Endothelial cell (in vitro differentiated cells): Measurements from ENCODE around the gene ITFG2. TPM values are rescaled to one million over a fixed set of nuclear protein-coding genes. Genes with fewer than 3 reads are reported as not detected.

Experiments used
- DNase-seq: peaks from one replicate; pipeline ENCODE4 v3.0.0; 2021; ENCODE audit warnings: low spot score
- H3K27ac Mint-ChIP-seq: one replicate; pipeline ENCODE4 v1.8.0; 2021; ENCODE audit warnings: mixed read lengths, inconsistent platforms; ENCODE audit not compliant: unreplicated experiment
- H3K27me3 Mint-ChIP-seq: one replicate; pipeline ENCODE4 v1.8.0; 2021; ENCODE audit warnings: mild to moderate bottlenecking, moderate library complexity, mixed read lengths, inconsistent platforms; ENCODE audit not compliant: unreplicated experiment
- H3K36me3 Mint-ChIP-seq: one replicate; pipeline ENCODE4 v1.8.0; 2021; ENCODE audit warnings: mild to moderate bottlenecking, low read depth, mixed read lengths, inconsistent platforms; ENCODE audit not compliant: unreplicated experiment
- H3K4me1 Mint-ChIP-seq: one replicate; pipeline ENCODE4 v1.8.0; 2021; ENCODE audit warnings: mild to moderate bottlenecking, mixed read lengths, inconsistent platforms; ENCODE audit not compliant: unreplicated experiment
- H3K4me3 Mint-ChIP-seq: one replicate; pipeline ENCODE4 v1.8.0; 2021; ENCODE audit warnings: mild to moderate bottlenecking, mixed read lengths, inconsistent platforms; ENCODE audit not compliant: unreplicated experiment
- H3K9me3 Mint-ChIP-seq: one replicate; pipeline ENCODE4 v1.8.0; 2021; ENCODE audit warnings: mixed read lengths, inconsistent platforms; ENCODE audit not compliant: unreplicated experiment
- CTCF ChIP-seq: fragments of 200-600 bp; sonication (generic); IDR thresholded peaks from one replicate; pipeline ENCODE4 v1.5.0; 2021; ENCODE audit warnings: antibody characterized with exemption; ENCODE audit not compliant: unreplicated experiment
- total RNA-seq: library from RNA; stranded (reverse); fragmentation: NEBNext Ultra II Directional; extraction: Animal tissue kit (Norgen Biotek cat#: 25700); gene quantifications from one replicate; pipeline ENCODE4 v1.2.1, GENCODE V29; 2021; ENCODE audit not compliant: unreplicated experiment

ITFG2 gene
- total RNA-seq, 1 donor from 2014 or later = 16.3 TPM

DNA sequence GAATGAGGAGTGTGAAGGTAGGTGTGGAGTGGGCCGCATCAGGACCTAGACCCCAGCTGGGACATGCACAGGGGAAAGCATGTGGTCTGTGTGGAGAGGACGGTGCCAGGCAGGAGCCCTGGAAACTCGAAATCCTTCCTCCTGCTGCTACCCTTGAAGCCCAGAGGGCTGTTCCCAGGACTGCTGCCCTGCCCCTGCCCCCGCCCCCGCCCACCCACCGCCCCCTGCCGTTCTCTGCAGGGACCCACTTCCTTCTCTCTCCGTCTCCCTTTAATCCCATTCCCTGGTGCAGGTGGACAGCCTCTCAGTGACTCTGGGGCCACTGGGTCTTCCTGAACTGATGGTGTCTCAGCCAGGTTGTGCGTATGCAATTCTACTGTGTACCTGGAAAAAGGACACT is 8.0 kb downstream of the ITFG2 start:
- peaks cover 43% of the 10 kb centered on the region for H3K36me3 Mint-ChIP-seq
- no peak overlapping the region for H3K27ac Mint-ChIP-seq
- TF ChIP-seq CTCF = no peak
- no peak for DNase-seq
- H3K9me3 Mint-ChIP-seq = no peaks in the 10 kb centered on the region
- no peaks in the 10 kb centered on the region for H3K4me1 Mint-ChIP-seq
- no peak overlapping the region for H3K4me3 Mint-ChIP-seq
- peaks cover 6% of the 10 kb centered on the region for H3K27me3 Mint-ChIP-seq

DNA sequence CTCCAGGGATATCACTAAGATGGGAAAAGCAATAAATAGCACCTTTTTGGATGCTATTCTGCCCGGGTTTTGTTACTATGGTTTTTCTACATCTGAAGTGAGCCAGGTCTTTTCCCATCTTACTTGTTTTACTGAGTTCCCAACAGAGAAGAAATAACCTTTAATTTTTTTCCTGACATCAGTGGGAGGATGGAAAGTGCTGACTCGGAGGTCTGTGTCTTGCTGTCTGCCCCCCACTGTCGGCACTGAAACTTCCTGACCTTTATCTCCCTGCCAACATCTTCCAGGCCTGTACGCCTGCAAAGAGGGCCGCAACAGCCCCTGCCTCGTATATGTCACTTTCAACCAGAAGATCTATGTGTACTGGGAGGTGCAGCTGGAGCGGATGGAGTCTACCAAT is 11.0 kb downstream of the ITFG2 start:
- TF ChIP-seq CTCF = no peak
- Mint-ChIP-seq H3K4me3 (no peak overlapping the region), H3K9me3 (no peaks in the 10 kb centered on the region), H3K27ac (no peak overlapping the region), H3K36me3 (peaks cover 44% of the 10 kb centered on the region), H3K27me3 (peaks cover 3% of the 10 kb centered on the region), H3K4me1 (no peaks in the 10 kb centered on the region)
- no peak for DNase-seq

- TF ChIP-seq CTCF = no peak
- H3K27me3 Mint-ChIP-seq = peaks cover 3% of the 10 kb centered on the region
- H3K36me3 Mint-ChIP-seq = peaks cover 42% of the 10 kb centered on the region
- H3K4me1 Mint-ChIP-seq = no peaks in the 10 kb centered on the region
- H3K9me3 Mint-ChIP-seq = no peaks in the 10 kb centered on the region
- no peak overlapping the region for H3K27ac Mint-ChIP-seq
- no peak overlapping the region for H3K4me3 Mint-ChIP-seq
- DNase-seq = no peak
Measured at GRCh38 chr12:2824541-2824940, 12.1 kb downstream of the ITFG2 start.

- H3K4me1 Mint-ChIP-seq = no peaks in the 10 kb centered on the region
- DNase-seq = no peak
- peaks cover 40% of the 10 kb centered on the region for H3K36me3 Mint-ChIP-seq
- H3K9me3 Mint-ChIP-seq = no peaks in the 10 kb centered on the region
- no peak overlapping the region for H3K4me3 Mint-ChIP-seq
- peaks cover 3% of the 10 kb centered on the region for H3K27me3 Mint-ChIP-seq
- H3K27ac Mint-ChIP-seq = no peak overlapping the region
- TF ChIP-seq CTCF = no peak
Measured at GRCh38 chr12:2825132-2825531, 12.7 kb downstream of the ITFG2 start.

- Mint-ChIP-seq H3K36me3 (peaks cover 41% of the 10 kb centered on the region), H3K4me1 (no peaks in the 10 kb centered on the region), H3K9me3 (no peaks in the 10 kb centered on the region), H3K27ac (no peak overlapping the region), H3K4me3 (no peak overlapping the region), H3K27me3 (peaks cover 3% of the 10 kb centered on the region)
- no peak for TF ChIP-seq CTCF
- DNase-seq = no peak
Measured at GRCh38 chr12:2826036-2826435, 13.6 kb downstream of the ITFG2 start.
